Erythroblast (primary cell): ENCODE data around the gene NFKBIE.

Experiments
- GATA1 ChIP-seq: IDR thresholded peaks from 2 replicates; pipeline ENCODE4 v1.6.1; 2011; ENCODE audit warnings: low read depth, mild to moderate bottlenecking, control low read depth, low read length, moderate library complexity
- POLR2A ChIP-seq: IDR thresholded peaks from 2 replicates; pipeline ENCODE4 v1.6.1; 2011; ENCODE audit warnings: mild to moderate bottlenecking, low read length

DNA sequence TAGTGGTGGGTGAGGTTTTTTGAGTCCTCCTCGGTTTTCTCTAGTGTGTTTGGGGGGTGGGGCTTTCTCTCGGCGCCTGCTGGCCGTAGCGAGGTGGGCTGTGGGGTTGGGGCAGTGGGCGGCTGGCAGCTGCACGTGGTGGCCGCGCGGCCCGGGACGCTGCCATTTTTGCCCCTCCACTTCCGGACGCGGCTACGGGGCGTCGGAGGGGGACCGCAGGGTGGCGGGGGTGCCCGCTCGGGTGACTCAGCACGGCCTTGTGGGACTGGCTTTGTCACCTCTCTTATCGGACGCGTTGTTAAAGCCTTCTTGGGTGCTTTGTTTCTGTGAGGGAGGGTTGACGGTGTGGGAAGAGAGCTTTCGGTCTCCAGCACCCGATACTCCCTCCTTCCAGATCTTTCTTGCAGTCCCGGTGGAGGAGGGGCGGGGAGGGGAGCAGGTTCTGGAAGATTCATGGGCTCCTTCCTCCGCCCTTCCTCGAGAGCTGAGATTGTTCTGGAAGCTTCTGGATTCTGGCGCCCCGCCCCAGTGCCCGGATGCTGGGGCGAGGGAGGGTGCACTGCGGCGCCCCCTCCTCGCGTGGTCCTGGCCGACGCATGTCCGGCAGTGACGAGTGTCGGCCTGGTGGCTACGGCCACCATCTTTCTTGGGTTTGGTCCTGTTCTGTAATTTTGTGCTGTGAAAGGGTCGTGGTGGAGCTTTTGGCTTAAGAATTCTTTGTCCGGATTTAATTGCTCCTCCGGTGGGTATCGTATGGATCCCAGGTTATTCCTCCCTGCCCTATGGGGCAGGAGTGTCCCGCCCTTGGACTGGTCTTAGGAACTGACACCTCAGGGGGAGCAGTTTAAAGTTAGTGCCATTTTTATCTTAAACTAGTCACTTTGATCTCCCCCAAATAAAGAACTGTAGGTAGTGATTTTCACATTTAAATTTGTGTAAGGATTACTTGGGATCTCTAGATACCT is 17.7 kb downstream of the NFKBIE start:
- no peak for TF ChIP-seq POLR2A
- TF ChIP-seq GATA1, result no peak
